ENCODE results near the gene LAMC2. TPM values are rescaled to one million over a fixed set of nuclear protein-coding genes. Genes with fewer than 3 reads are reported as not detected.

LAMC2 gene
- total and polyA plus RNA-seq, 7 donors, result 2.6 to 24.0 (median 4.2) TPM

DNA sequence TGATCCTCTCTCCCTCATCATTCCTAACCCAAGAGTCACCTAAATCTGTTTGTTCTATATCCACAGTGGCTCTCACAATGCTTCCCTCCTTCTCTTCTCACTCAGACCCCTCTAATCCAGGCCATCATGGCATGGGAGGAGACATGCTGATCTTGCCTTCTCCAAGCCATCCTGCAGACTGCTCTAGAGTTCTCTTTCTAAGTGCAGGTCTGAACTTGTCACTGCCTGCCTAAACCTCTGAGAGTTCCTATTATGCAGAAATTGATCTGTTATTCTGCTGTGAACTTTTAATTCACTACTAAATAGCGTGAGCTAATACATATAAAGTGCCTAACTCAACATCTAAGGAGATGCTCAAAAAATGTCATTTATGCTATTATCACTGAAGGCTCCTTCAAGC, 26.8 kb downstream of the LAMC2 start:
- intact Hi-C loops (cut with DNase I), result no loop called here
- Histone ChIP-seq H3K4me3 (no peak overlapping the region), H3K27me3 (no peaks in the 10 kb centered on the region), H3K4me1 (peaks cover 0 to 21% (median 14%) of the 10 kb centered on the region in 4 donors), H3K9me3 (no peaks in the 10 kb centered on the region), H3K36me3 (no peaks in the 10 kb centered on the region), H3K27ac (no peak overlapping the region)
- WGBS, 2 donors, result 97 to 99% methylated on average over 1 of the region's 1 CpG
- TF ChIP-seq POLR2AphosphoS5 (IDR thresholded peaks at IDR 0.05) (no peak), POLR2A (IDR thresholded peaks at IDR 0.05) (no peak), EP300 (IDR thresholded peaks at IDR 0.05) (no peak)
- TF ChIP-seq, protein P1, sequence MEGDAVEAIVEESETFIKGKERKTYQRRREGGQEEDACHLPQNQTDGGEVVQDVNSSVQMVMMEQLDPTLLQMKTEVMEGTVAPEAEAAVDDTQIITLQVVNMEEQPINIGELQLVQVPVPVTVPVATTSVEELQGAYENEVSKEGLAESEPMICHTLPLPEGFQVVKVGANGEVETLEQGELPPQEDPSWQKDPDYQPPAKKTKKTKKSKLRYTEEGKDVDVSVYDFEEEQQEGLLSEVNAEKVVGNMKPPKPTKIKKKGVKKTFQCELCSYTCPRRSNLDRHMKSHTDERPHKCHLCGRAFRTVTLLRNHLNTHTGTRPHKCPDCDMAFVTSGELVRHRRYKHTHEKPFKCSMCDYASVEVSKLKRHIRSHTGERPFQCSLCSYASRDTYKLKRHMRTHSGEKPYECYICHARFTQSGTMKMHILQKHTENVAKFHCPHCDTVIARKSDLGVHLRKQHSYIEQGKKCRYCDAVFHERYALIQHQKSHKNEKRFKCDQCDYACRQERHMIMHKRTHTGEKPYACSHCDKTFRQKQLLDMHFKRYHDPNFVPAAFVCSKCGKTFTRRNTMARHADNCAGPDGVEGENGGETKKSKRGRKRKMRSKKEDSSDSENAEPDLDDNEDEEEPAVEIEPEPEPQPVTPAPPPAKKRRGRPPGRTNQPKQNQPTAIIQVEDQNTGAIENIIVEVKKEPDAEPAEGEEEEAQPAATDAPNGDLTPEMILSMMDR (IDR thresholded peaks at IDR 0.05), result no peak
- DNase-seq, result no peak

DNA sequence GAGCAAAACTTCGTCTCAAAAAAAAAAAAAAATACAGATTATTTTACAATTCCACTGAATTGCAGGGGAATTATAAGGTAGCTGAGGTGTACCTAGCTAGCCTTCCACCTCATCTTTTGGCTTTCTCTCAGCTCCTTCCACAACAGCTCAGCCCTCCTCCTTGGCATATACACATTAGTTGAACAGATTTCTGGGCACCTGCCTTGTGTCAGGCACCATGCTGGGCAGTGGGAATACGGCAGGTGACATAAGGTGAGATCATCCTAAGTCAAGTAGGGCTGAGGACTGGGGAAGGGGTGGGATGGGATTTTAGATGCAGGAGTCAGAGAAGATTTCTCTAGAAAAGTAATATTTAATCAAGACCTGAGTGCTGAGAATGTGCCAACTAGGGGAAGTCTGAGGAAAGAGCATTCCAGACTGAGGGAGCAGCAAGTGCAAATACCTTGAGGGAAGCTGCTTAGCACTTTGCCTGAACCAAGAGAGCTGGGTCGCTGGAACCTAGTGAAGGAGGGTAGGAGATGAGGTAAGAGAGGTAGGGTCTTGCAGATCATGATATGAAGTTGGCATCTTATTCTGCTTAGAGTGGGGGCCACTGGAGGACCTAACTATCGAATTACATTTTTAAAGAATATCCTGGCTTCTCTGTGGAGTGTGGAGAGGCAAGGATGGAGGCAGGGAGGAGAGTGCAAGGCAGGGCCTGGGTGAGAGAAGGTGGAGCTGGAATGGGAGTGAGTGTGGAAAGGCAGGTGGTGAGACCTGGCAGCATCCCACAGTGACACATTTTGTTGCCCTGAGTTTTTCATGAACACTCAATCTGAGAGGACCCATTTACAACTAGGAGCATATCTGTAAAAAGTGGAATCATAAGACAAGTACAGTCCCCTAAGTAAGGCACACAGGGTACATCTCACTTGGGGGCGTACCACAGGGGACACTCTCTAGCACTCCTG, 28.2 kb downstream of the LAMC2 start:
- Histone ChIP-seq H3K27me3 (no peaks in the 10 kb centered on the region), H3K36me3 (no peaks in the 10 kb centered on the region), H3K4me1 (peaks cover 0 to 36% (median 28%) of the 10 kb centered on the region in 4 donors), H3K27ac (no peak overlapping the region), H3K4me3 (no peak overlapping the region), H3K9me3 (no peaks in the 10 kb centered on the region)
- intact Hi-C loops (cut with DNase I), result no loop called here
- 91 to 95% methylated on average over 5 of the region's 5 CpGs for WGBS, 2 donors
- no peak for TF ChIP-seq POLR2A (IDR thresholded peaks at IDR 0.05)
- TF ChIP-seq, protein P1 (IDR thresholded peaks at IDR 0.05), result no peak
- TF ChIP-seq EP300 (IDR thresholded peaks at IDR 0.05), result no peak
- DNase-seq, result no peak

DNA sequence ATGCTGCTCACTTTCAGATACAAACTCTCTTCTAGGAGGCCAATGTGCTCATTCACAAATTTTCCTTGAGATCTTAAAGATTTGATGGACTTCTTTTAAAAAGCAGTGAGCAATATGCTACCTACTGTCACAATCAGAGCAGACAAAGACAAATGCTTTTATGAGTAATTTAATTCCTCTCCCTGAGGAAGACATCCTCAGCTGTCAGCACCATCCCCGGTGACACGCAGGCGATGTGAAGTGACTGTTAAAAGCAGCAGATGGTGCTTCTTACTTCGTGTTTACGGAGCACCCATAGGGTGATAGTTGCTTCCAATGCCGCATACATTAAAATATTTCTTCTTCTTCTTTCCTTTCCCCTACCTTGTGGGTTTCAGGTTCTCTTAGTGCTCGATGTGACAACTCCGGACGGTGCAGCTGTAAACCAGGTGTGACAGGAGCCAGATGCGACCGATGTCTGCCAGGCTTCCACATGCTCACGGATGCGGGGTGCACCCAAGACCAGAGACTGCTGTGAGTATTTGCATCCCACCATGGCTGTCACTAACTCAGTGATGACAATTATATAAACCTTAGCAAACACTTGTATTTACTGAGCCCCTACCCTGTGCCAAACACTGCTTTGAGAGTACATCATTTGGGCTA, 29.1 kb downstream of the LAMC2 start:
- Histone ChIP-seq H3K27me3 (no peaks in the 10 kb centered on the region), H3K9me3 (no peaks in the 10 kb centered on the region), H3K4me1 (peaks cover 0 to 45% (median 35%) of the 10 kb centered on the region in 4 donors), H3K4me3 (no peak overlapping the region), H3K36me3 (no peaks in the 10 kb centered on the region), H3K27ac (no peak overlapping the region)
- no peak for TF ChIP-seq POLR2A (IDR thresholded peaks at IDR 0.05)
- TF ChIP-seq POLR2AphosphoS5 (IDR thresholded peaks at IDR 0.05), result no peak
- TF ChIP-seq, protein P1 (IDR thresholded peaks at IDR 0.05), result no peak
- no peak for TF ChIP-seq EP300 (IDR thresholded peaks at IDR 0.05)
- 88% methylated on average over 13 of the region's 13 CpGs for WGBS, 2 donors
- no peak for DNase-seq
- intact Hi-C loops (cut with DNase I), result loop anchor here (5.0 kb wide), 1 partner anchor 73 kb away; no protein-coding TSS in a partner anchor

DNA sequence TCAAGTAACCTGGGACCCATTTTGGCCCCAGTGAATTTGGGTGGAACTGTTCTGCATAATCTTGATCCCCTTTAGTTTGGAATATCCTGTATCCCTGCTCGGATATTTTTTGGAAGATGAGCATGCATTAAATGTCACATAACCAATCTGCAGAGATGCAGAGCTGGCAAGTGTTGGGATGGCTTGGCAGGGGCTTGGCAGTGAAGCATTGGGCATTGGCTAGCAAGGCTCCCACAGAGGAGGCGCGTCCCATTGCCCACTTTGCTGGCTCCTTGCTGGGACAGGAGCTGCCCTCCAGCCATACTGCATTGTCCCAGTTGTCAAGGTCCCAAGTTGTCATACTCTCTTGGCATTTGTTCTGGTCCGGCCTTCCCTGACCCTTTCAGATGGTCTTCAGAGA, 29.9 kb downstream of the LAMC2 start:
- intact Hi-C loops (cut with DNase I), result loop anchor here (5.0 kb wide), 1 partner anchor 74 kb away; no protein-coding TSS in a partner anchor
- Histone ChIP-seq H3K36me3 (no peaks in the 10 kb centered on the region), H3K4me1 (peaks cover 0 to 46% (median 35%) of the 10 kb centered on the region in 4 donors), H3K27me3 (no peaks in the 10 kb centered on the region), H3K9me3 (no peaks in the 10 kb centered on the region), H3K4me3 (no peak overlapping the region), H3K27ac (no peak overlapping the region)
- WGBS, 2 donors, result 94 to 96% methylated on average over 4 of the region's 4 CpGs
- TF ChIP-seq, protein P1 (IDR thresholded peaks at IDR 0.05), result no peak
- TF ChIP-seq POLR2A (IDR thresholded peaks at IDR 0.05) (no peak), POLR2AphosphoS5 (IDR thresholded peaks at IDR 0.05) (no peak), EP300 (IDR thresholded peaks at IDR 0.05) (no peak)
- DNase-seq, result no peak
